Astrocyte of the hippocampus (primary cell): ENCODE measurements around the gene COL23A1.
"Not testable (repeated sequence)": the region's sequence is repeated elsewhere in the genome, so short reads cannot be mapped to it uniquely, and the experiment has no call there.

ENCODE experiments used
- DNase-seq: peaks from one replicate; pipeline ENCODE4 v3.0.0; 2011; ENCODE audit warnings: low read depth, low spot score

COL23A1 gene

DNA sequence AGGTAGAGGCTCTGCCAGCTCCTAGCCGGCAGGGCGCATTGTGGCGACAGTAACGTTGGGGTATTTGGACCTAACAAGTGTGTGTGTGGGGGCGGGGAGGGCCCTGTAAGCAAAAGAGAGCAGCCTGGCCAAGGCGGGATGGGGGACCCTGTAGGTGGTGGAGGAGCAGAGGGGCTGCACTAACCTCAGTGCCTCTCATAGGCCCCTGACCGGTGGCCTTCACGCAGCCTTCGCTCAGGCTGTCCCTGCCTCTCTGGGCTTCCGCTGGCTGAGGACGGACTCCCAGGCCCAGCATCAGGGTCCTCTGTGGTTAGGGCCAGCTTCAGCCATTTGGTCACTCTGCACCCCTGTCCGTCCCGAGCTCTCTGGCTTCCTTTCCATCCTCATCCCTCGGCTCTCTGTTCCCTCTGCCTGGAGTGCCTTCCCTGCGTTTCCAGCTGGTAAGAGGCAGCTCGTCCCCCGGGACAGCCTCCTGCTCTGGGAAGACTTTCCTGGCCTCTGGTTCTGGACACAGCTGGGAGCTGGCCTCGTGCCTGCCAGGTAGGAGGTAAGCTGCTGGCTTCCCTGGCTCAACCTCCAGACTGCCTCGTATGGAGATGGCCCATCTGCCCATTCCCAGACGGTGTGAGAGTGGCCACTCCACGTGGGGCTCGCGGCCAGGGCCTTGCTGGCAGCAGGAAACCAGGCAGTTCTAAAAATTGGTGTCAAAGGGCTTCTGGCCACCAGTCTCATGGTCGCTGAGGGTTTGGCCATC is 318.3 kb downstream of the COL23A1 start:
- DNase-seq: no peak

- no peak for DNase-seq
Observed at GRCh38 chr5:178271231-178271630, 319.0 kb downstream of the COL23A1 start.

- DNase-seq: no peak
Observed at GRCh38 chr5:178269499-178269898, 320.7 kb downstream of the COL23A1 start.

DNA sequence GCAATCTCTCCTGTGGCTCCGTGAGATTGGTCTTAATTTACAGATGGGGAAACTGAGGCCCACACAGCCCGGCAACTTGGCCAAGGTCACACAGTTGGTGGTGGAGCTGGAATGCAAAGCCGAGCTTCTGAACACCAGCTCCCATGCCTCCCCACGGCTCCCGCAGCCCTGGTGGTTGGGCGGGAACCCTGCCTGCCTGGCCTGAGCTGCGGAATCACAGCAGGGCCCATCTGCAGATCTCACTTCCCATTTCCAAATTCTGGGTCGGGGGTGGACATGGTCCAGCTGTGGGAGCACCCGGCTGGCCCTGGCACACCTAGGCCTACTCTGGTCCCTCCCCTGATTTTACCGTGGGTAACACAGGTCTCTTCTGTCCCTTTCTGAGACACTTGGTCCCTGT is 322.3 kb downstream of the COL23A1 start:
- no peak for DNase-seq

DNA sequence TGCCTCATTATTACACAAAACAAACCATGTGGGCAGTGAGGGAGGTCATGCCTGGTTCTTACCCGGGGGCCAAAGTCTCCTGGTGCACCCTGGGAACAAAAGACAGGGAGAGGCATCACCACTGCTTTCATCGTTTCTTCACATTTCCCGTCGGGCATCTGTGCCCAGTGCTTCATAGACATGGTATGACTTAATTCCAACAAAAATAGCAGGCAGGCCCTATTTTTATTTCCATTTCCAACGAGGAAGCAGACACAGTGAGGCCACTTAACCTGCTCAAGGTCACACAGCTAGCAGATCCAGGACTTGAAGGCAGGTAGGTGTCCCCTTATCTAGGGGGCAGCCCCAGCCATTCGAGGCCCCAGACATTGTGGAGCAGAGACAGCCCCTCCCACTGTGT is 322.9 kb downstream of the COL23A1 start:
- DNase-seq: no peak

DNA sequence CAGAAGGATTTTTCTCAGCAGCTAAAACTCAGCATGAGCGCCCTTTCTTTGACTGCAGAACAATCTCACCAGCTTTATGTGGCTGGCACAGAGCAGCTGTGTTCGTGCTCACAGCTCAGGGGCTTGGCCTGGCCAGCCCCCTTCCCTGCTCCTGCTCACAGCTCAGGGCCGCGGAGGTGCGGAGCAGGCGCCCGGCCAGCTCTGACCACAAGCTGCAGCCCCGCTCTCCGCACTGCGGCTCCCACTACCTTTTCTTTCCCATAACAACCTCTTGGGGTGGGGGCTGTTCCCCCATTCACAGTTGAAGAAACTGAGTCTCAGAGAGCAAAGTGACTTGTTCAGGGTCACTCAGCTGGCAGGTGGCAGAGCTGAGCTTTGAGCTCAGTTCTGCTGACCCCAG is 323.6 kb downstream of the COL23A1 start:
- no peak for DNase-seq

- DNase-seq: no peak
Observed at GRCh38 chr5:178265746-178266145, 324.4 kb downstream of the COL23A1 start.

GRCh38 chr5:178264044-178264443 is 326.1 kb downstream of the COL23A1 start:
- no peak for DNase-seq

GRCh38 chr5:178261666-178262600 is 328.3 kb downstream of the COL23A1 start:
- no peak for DNase-seq

GRCh38 chr5:178259623-178260536 is 330.3 kb downstream of the COL23A1 start:
- no peak for DNase-seq

GRCh38 chr5:178257650-178258049 is 332.5 kb downstream of the COL23A1 start:
- no peak for DNase-seq

DNA sequence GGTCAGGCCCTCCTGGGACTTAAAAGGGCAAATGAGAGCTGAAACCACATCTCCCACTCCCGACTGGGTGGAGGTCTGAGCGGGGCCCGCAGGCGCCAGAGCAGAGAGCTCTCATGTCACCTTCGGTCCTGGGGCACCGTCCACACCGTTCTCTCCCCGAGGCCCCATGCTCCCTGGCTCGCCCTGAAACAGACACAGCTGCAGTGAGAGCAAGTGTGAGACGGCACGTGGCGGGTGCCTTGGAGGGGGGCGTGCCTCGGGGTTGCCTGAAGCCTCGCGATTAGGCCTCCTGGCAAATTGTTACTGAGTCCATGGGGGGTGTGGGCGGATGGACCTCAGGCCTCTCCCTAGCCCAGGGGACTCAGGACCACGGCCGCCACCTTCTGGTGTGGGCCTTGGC is 333.4 kb downstream of the COL23A1 start:
- DNase-seq: no peak

- not testable (repeated sequence) for DNase-seq
Observed at GRCh38 chr5:178253632-178254031, 336.6 kb downstream of the COL23A1 start.

DNA sequence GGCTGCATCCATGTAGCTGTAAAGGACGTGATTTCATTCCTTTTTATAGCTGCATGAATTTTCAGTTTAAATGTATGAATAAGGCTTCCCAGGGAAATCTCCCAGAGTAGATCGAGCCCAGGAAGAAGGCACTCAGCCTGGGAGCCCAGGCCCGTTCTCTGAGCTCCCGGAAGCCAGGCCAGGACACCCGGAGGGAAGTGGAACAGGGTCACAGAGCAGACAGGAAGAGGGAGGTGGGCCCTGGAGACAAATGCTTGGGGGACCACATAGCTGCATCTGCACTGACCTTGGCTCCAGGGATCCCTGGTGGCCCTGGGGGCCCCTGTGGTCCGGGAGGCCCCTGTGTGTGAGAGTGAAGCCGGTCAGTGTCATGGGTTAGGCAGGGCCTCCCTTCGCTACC is 337.9 kb downstream of the COL23A1 start:
- DNase-seq: no peak

DNA sequence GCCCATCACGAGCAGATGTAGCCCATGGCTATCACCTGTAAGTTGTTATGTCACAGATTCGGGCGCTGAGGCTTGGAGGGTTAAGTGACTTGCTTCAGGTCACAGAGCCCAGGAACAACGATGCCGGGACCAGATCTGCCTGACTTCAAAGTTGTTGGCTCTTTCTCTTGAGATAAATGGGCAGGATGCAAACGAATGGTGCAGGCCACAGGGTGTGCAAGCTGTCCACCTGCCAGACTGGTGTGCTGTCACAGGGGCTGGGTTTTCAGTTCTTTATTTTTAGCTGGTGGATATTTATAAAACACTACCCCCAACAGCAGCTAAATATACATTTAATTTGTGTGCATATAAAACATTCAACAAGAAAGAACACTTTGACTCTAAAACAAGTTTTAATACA is 339.9 kb downstream of the COL23A1 start:
- DNase-seq: no peak

- DNase-seq: peak; percentile 92
Observed at GRCh38 chr5:178249191-178249989, 340.8 kb downstream of the COL23A1 start.

DNA sequence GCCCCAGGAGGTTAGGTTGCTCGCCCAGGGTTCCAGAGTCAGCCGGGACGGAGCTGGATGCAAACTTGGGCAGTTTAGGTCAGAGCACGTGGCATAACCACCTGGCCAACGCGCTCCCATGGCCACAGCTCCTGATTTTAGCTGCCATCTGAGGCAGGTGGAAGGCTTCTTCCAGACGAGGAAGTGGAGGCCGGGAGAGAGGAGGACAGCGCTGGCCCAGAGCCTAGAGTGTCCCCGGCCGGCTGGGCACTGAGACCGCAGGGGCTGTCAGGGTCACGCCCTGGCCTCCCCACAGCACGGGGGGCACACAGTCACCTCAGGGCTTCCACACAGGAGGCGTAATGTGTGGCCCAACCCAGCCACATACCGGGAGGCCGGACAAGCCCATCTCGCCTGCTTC is 341.4 kb downstream of the COL23A1 start:
- DNase-seq: no peak

- DNase-seq: no peak
Observed at GRCh38 chr5:178247481-178248456, 342.4 kb downstream of the COL23A1 start.

DNA sequence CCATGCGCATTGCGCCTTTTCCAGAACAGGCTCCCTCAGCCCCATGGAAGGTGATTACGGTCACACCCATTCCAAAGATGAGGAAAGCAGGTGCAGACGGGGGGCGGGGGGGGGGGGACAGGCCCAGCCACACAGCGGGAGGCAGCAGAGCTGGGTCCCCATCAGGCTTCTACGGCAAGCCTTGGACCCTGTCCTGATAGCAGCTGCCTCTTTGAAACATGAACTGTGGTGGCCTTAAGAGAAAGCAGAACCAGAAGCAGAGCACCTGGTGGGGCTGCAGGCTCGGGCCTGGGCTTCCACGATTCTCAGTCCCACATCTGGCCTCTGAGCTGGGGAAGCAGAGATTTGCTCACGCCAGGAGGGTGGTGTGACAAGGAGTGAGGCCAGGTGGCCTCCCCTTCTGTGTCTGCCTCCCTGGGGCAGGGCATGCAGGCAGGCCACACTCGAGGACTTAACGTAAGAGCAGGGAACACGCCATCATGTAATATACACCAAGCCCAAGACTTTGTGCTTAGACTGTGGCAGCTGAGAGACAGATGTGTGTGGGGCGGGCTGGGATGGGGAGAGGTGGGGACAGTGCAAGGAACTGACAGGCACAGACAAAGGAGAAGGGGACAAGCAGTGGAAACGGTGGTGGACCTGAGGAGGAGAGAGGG is 343.4 kb downstream of the COL23A1 start:
- no peak for DNase-seq
